ENCODE measurements around the gene OR13G1.
"Not testable (repeated sequence)": the region's sequence is repeated elsewhere in the genome, so short reads cannot be mapped to it uniquely, and the experiment has no call there.

Gene OR13G1

GRCh38 chr1:247679639-247680038, at the start of gene OR13G1:
TSS of gene OR13G1 (minus strand) at chr1:247679739. CDS start at chr1:247673041, 6,698 bp downstream.
- Histone ChIP-seq H3K4me1 (ENCODE audit: control insufficient read depth, low read depth, low read length) (no peaks in the 10 kb centered on the region), H3K4me3 (ENCODE audit: low read length) (no peak within 1 kb of the TSS), H3K27ac (ENCODE audit: low read length) (no peak within 1 kb of the TSS), H3K27me3 (ENCODE audit: control insufficient read depth, insufficient read depth, low read length) (no peaks in the 10 kb centered on the region), H3K36me3 (ENCODE audit: control insufficient read depth, low read depth, low read length) (no peaks in the 10 kb centered on the region), H3K9me3 (ENCODE audit: control insufficient read depth, low read depth, low read length) (no peaks in the 10 kb centered on the region), H3K9ac (ENCODE audit: low read length) (no peak within 1 kb of the TSS)

GRCh38 chr1:247721222-247721621, 41.7 kb upstream of the OR13G1 start:
- Histone ChIP-seq H3K9ac (ENCODE audit: low read length) (no peak overlapping the region), H3K36me3 (ENCODE audit: control insufficient read depth, low read depth, low read length) (no peaks in the 10 kb centered on the region), H3K27me3 (ENCODE audit: control insufficient read depth, insufficient read depth, low read length) (no peaks in the 10 kb centered on the region), H3K27ac (ENCODE audit: low read length) (no peak overlapping the region), H3K4me3 (ENCODE audit: low read length) (no peak overlapping the region), H3K4me1 (ENCODE audit: control insufficient read depth, low read depth, low read length) (no peaks in the 10 kb centered on the region), H3K9me3 (ENCODE audit: control insufficient read depth, low read depth, low read length) (peaks cover 16% of the 10 kb centered on the region)

- Histone ChIP-seq H3K27ac (ENCODE audit: low read length) (no peak within 1 kb of the TSS), H3K4me1 (ENCODE audit: control insufficient read depth, low read depth, low read length) (no peaks in the 10 kb centered on the region), H3K9me3 (ENCODE audit: control insufficient read depth, low read depth, low read length) (peaks cover 13% of the 10 kb centered on the region), H3K9ac (ENCODE audit: low read length) (no peak within 1 kb of the TSS), H3K4me3 (ENCODE audit: low read length) (no peak within 1 kb of the TSS), H3K27me3 (ENCODE audit: control insufficient read depth, insufficient read depth, low read length) (no peaks in the 10 kb centered on the region), H3K36me3 (ENCODE audit: control insufficient read depth, low read depth, low read length) (no peaks in the 10 kb centered on the region)
Measured at GRCh38 chr1:247716546-247716945, 37.0 kb upstream of the OR13G1 start, which contains the start of gene OR6F1. TSS of gene OR6F1 (minus strand) at chr1:247716646. CDS start at chr1:247712755, 3,891 bp downstream.

GRCh38 chr1:247713753-247714152, 34.2 kb upstream of the OR13G1 start:
- peaks cover 7% of the 10 kb centered on the region for H3K9me3 ChIP-seq (ENCODE audit: control insufficient read depth, low read depth, low read length)
- no peaks in the 10 kb centered on the region for H3K36me3 ChIP-seq (ENCODE audit: control insufficient read depth, low read depth, low read length)
- no peaks in the 10 kb centered on the region for H3K27me3 ChIP-seq (ENCODE audit: control insufficient read depth, insufficient read depth, low read length)
- no peaks in the 10 kb centered on the region for H3K4me1 ChIP-seq (ENCODE audit: control insufficient read depth, low read depth, low read length)
- no peak overlapping the region for H3K4me3 ChIP-seq (ENCODE audit: low read length)
- no peak overlapping the region for H3K9ac ChIP-seq (ENCODE audit: low read length)
- no peak overlapping the region for H3K27ac ChIP-seq (ENCODE audit: low read length)

GRCh38 chr1:247710681-247711080, 31.1 kb upstream of the OR13G1 start:
- not testable (repeated sequence) for H3K27ac ChIP-seq (ENCODE audit: low read length)

GRCh38 chr1:247701338-247701737, 21.8 kb upstream of the OR13G1 start:
- no peak overlapping the region for H3K9ac ChIP-seq (ENCODE audit: low read length)
- peaks cover 13% of the 10 kb centered on the region for H3K9me3 ChIP-seq (ENCODE audit: control insufficient read depth, low read depth, low read length)
- H3K27me3 ChIP-seq (ENCODE audit: control insufficient read depth, insufficient read depth, low read length) = no peaks in the 10 kb centered on the region
- no peak overlapping the region for H3K27ac ChIP-seq (ENCODE audit: low read length)
- no peaks in the 10 kb centered on the region for H3K4me1 ChIP-seq (ENCODE audit: control insufficient read depth, low read depth, low read length)
- no peak overlapping the region for H3K4me3 ChIP-seq (ENCODE audit: low read length)
- H3K36me3 ChIP-seq (ENCODE audit: control insufficient read depth, low read depth, low read length) = no peaks in the 10 kb centered on the region

More at GRCh38 chr1:247710681-247711080, 31.1 kb upstream of the OR13G1 start:
- H3K4me1 ChIP-seq (ENCODE audit: control insufficient read depth, low read depth, low read length); H3K9ac ChIP-seq (ENCODE audit: low read length); H3K4me3 ChIP-seq (ENCODE audit: low read length); H3K27me3 ChIP-seq (ENCODE audit: control insufficient read depth, insufficient read depth, low read length); H3K36me3 ChIP-seq (ENCODE audit: control insufficient read depth, low read depth, low read length): not testable (repeated sequence)
- H3K9me3 ChIP-seq (ENCODE audit: control insufficient read depth, low read depth, low read length) = peaks cover 11% of the 10 kb centered on the region

- H3K4me3 ChIP-seq (ENCODE audit: low read length) = no peak overlapping the region
- no peak overlapping the region for H3K9ac ChIP-seq (ENCODE audit: low read length)
- H3K36me3 ChIP-seq (ENCODE audit: control insufficient read depth, low read depth, low read length) = no peaks in the 10 kb centered on the region
- no peaks in the 10 kb centered on the region for H3K9me3 ChIP-seq (ENCODE audit: control insufficient read depth, low read depth, low read length)
- no peaks in the 10 kb centered on the region for H3K4me1 ChIP-seq (ENCODE audit: control insufficient read depth, low read depth, low read length)
- no peak overlapping the region for H3K27ac ChIP-seq (ENCODE audit: low read length)
- no peaks in the 10 kb centered on the region for H3K27me3 ChIP-seq (ENCODE audit: control insufficient read depth, insufficient read depth, low read length)
Measured at GRCh38 chr1:247681288-247681897, 1.9 kb upstream of the OR13G1 start.

GRCh38 chr1:247680171-247680570, 632 bp upstream of the OR13G1 start:
- no peak overlapping the region for H3K27ac ChIP-seq (ENCODE audit: low read length)
- no peaks in the 10 kb centered on the region for H3K36me3 ChIP-seq (ENCODE audit: control insufficient read depth, low read depth, low read length)
- H3K4me1 ChIP-seq (ENCODE audit: control insufficient read depth, low read depth, low read length) = no peaks in the 10 kb centered on the region
- no peak overlapping the region for H3K9ac ChIP-seq (ENCODE audit: low read length)
- H3K4me3 ChIP-seq (ENCODE audit: low read length) = no peak overlapping the region
- H3K27me3 ChIP-seq (ENCODE audit: control insufficient read depth, insufficient read depth, low read length) = no peaks in the 10 kb centered on the region
- H3K9me3 ChIP-seq (ENCODE audit: control insufficient read depth, low read depth, low read length) = no peaks in the 10 kb centered on the region

- no peak overlapping the region for H3K9ac ChIP-seq (ENCODE audit: low read length)
- H3K9me3 ChIP-seq (ENCODE audit: control insufficient read depth, low read depth, low read length) = peaks cover 4% of the 10 kb centered on the region
- H3K27me3 ChIP-seq (ENCODE audit: control insufficient read depth, insufficient read depth, low read length) = no peaks in the 10 kb centered on the region
- H3K27ac ChIP-seq (ENCODE audit: low read length) = no peak overlapping the region
- H3K4me1 ChIP-seq (ENCODE audit: control insufficient read depth, low read depth, low read length) = no peaks in the 10 kb centered on the region
- H3K36me3 ChIP-seq (ENCODE audit: control insufficient read depth, low read depth, low read length) = no peaks in the 10 kb centered on the region
- H3K4me3 ChIP-seq (ENCODE audit: low read length) = no peak overlapping the region
Measured at GRCh38 chr1:247669225-247669624, 10.3 kb downstream of the OR13G1 start.

GRCh38 chr1:247656221-247656875, 23.2 kb downstream of the OR13G1 start:
- no peak overlapping the region for H3K27ac ChIP-seq (ENCODE audit: low read length)
- no peak overlapping the region for H3K9ac ChIP-seq (ENCODE audit: low read length)
- H3K4me1 ChIP-seq (ENCODE audit: control insufficient read depth, low read depth, low read length) = no peaks in the 10 kb centered on the region
- H3K27me3 ChIP-seq (ENCODE audit: control insufficient read depth, insufficient read depth, low read length) = no peaks in the 10 kb centered on the region
- no peak overlapping the region for H3K4me3 ChIP-seq (ENCODE audit: low read length)
- H3K9me3 ChIP-seq (ENCODE audit: control insufficient read depth, low read depth, low read length) = no peaks in the 10 kb centered on the region
- H3K36me3 ChIP-seq (ENCODE audit: control insufficient read depth, low read depth, low read length) = no peaks in the 10 kb centered on the region

GRCh38 chr1:247653040-247653439, 26.5 kb downstream of the OR13G1 start:
- H3K36me3 ChIP-seq (ENCODE audit: control insufficient read depth, low read depth, low read length) = no peaks in the 10 kb centered on the region
- H3K9ac ChIP-seq (ENCODE audit: low read length) = no peak overlapping the region
- H3K27me3 ChIP-seq (ENCODE audit: control insufficient read depth, insufficient read depth, low read length) = peaks cover 9% of the 10 kb centered on the region
- H3K4me1 ChIP-seq (ENCODE audit: control insufficient read depth, low read depth, low read length) = peaks cover 10% of the 10 kb centered on the region
- H3K9me3 ChIP-seq (ENCODE audit: control insufficient read depth, low read depth, low read length) = no peaks in the 10 kb centered on the region
- H3K4me3 ChIP-seq (ENCODE audit: low read length) = no peak overlapping the region
- no peak overlapping the region for H3K27ac ChIP-seq (ENCODE audit: low read length)

- no peak overlapping the region for H3K27ac ChIP-seq (ENCODE audit: low read length)
- peak overlapping the region; percentile 20 for H3K4me3 ChIP-seq (ENCODE audit: low read length)
- H3K27me3 ChIP-seq (ENCODE audit: control insufficient read depth, insufficient read depth, low read length) = peaks cover 9% of the 10 kb centered on the region
- no peaks in the 10 kb centered on the region for H3K9me3 ChIP-seq (ENCODE audit: control insufficient read depth, low read depth, low read length)
- peak overlapping the region; percentile 29 for H3K9ac ChIP-seq (ENCODE audit: low read length)
- no peaks in the 10 kb centered on the region for H3K36me3 ChIP-seq (ENCODE audit: control insufficient read depth, low read depth, low read length)
- peaks cover 27% of the 10 kb centered on the region for H3K4me1 ChIP-seq (ENCODE audit: control insufficient read depth, low read depth, low read length)
Measured at GRCh38 chr1:247647864-247648263, 31.7 kb downstream of the OR13G1 start.
